AG04450 (cell line): Measurements from ENCODE around the gene LMF2. TPM values are rescaled to one million over a fixed set of nuclear protein-coding genes. Genes with fewer than 3 reads are reported as not detected.

Source experiments
- CTCF ChIA-PET: fragments of 300-600, 350-600 bp; formaldehyde crosslinking; extraction: SDS; loops from one replicate; lab custom pipeline; 2022; ENCODE audit warnings: antibody characterized with exemption, inconsistent platforms; lab: Charles Lee
- POLR2A ChIA-PET: fragments of 350-600 bp; formaldehyde crosslinking; extraction: SDS; loops from one replicate; lab custom pipeline; 2021; ENCODE audit warnings: antibody characterized with exemption, inconsistent platforms; lab: Yijun Ruan, JAX
- DNase-seq: peaks from one replicate; pipeline ENCODE4 v3.0.0-alpha.2; 2011; ENCODE audit warnings: low read depth, low spot score
- H3K27ac ChIP-seq: one replicate; pipeline ENCODE4 v1.5.1; 2012; ENCODE audit warnings: low read depth, low read length, control low read depth
- H3K27me3 ChIP-seq: one replicate; pipeline ENCODE4 v1.6.0; 2012; ENCODE audit warnings: low read length; ENCODE audit not compliant: control insufficient read depth, insufficient read depth
- H3K4me3 ChIP-seq: 2 replicates; pipeline ENCODE4 v1.5.1; 2011; ENCODE audit warnings: mild to moderate bottlenecking, low read depth, low read length, control low read depth
- H3K9me3 ChIP-seq: 2 replicates; pipeline ENCODE4 v1.5.1; 2012; ENCODE audit warnings: low read length; ENCODE audit not compliant: control insufficient read depth, insufficient read depth
- CTCF ChIP-seq: IDR thresholded peaks from 2 replicates; pipeline ENCODE4 v1.5.1; 2011; ENCODE audit warnings: low read depth, low read length, control low read depth, inconsistent platforms
- polyA plus RNA-seq: library from polyadenylated mRNA; depleted of rRNA; stranded (reverse); fragments of >200 nt; gene quantifications from 2 replicates; pipeline ENCODE4 v1.2.3, GENCODE V29; 2011

The LMF2 gene
- polyA plus RNA-seq, 1 experiment = 25.7 TPM

- no peak for DNase-seq
- CTCF ChIA-PET = interaction anchor here (1.1 to 1.8 kb wide), 4 partner anchors 16 to 74 kb away, joined by 4 to 8 read pairs (median 5); partner anchors contain the start of genes SCO2 and SYCE3
- POLR2A ChIA-PET = no interaction called here
- Histone ChIP-seq H3K4me3 (no peak overlapping the region), H3K9me3 (no peaks in the 10 kb centered on the region; the same call in 1 of the 2 replicates), H3K27me3 (peaks cover 51% of the 10 kb centered on the region), H3K27ac (no peak overlapping the region)
- TF ChIP-seq CTCF = no peak
These were observed 39.1 kb upstream of the LMF2 start for GRCh38 chr22:50546326-50547262.

DNA sequence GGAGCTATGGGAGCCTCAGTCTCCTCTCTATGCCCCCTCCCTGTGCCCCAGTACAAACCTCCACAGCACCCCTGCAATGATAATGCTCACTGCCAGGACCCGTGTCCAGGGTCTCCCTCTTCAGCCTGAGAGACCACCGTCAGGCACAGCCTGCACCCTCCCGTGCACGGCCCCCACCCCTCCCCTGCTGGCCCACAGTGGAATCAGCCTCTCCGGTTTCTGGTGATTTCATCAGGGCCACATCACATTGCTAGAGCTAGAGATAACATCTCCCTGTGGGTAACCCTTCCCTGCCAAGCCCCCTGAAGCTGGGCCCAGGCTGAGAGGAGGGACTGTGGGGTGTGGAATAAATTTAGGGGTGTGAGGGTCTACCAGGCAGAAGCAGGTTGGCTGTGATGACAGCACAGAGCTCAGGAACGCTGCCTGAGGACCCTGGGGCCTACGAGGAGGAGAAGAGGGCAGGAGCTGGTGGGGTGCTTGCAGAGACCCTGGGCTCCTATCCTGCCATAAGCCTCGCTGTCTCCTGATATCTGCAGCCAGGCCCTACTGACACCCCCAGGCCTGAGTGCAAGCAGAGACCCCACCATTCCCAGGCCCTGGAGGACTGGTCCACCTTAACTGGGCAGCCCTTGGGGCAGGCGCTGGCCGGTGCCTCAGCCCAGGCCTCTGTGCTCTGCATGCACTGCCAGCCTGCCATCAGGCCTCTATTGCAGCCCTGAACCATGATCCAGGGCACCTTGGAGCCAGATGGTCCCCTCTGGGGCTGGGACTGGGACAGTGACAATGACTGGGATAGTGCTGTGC lies 38.2 kb upstream of the LMF2 start, which contains the start of gene KLHDC7B:
Gene KLHDC7B, plus strand, starts transcription at position 378 of the 804 bp plus-strand sequence. Its CDS starts 345 bp downstream, at position 723.
- Histone ChIP-seq H3K27ac (no peak within 1 kb of the TSS), H3K9me3 (no peaks in the 10 kb centered on the region; the same call in 1 of the 2 replicates), H3K27me3 (peaks cover 44% of the 10 kb centered on the region), H3K4me3 (no peak within 1 kb of the TSS)
- ChIA-PET POLR2A (interaction anchor here (0.9 kb wide), 1 partner anchor 20 kb away, joined by 4 read pairs; the partner anchor contains the start of gene SCO2), CTCF (interaction anchor here (1.0 to 1.8 kb wide), 2 partner anchors 17 to 20 kb away, joined by 3 to 8 read pairs; partner anchors contain the start of genes SCO2 and SYCE3)
- DNase-seq = no peak
- peak; percentile 34 for TF ChIP-seq CTCF

- POLR2A ChIA-PET = no interaction called here
- no peak overlapping the region for H3K4me3 ChIP-seq
- DNase-seq = no peak
- TF ChIP-seq CTCF = no peak
- no peak overlapping the region for H3K27ac ChIP-seq
- CTCF ChIA-PET = interaction anchor here (1.8 kb wide), 1 partner anchor 18 kb away, joined by 8 read pairs; the partner anchor contains the start of gene SYCE3
- no peaks in the 10 kb centered on the region; the same call in 1 of the 2 replicates for H3K9me3 ChIP-seq
- H3K27me3 ChIP-seq = peaks cover 37% of the 10 kb centered on the region
These were observed 37.3 kb upstream of the LMF2 start for GRCh38 chr22:50544746-50545253.

- DNase-seq = no peak
- H3K4me3 ChIP-seq = peak overlapping the region; percentile 31; the same call in 1 of the 2 replicates
- H3K27ac ChIP-seq = no peak overlapping the region
- TF ChIP-seq CTCF = peak; percentile 61
- POLR2A ChIA-PET = no interaction called here
- CTCF ChIA-PET = interaction anchor here (1.8 kb wide), 1 partner anchor 19 kb away, joined by 8 read pairs; the partner anchor contains the start of gene SYCE3
- H3K9me3 ChIP-seq = no peaks in the 10 kb centered on the region; the same call in 1 of the 2 replicates
- peaks cover 31% of the 10 kb centered on the region for H3K27me3 ChIP-seq
These were observed 36.7 kb upstream of the LMF2 start for GRCh38 chr22:50544078-50544745.
